Measurements from ENCODE around the gene GTPBP3. TPM values are rescaled to one million over a fixed set of nuclear protein-coding genes. Genes with fewer than 3 reads are reported as not detected.

GTPBP3 gene
- total RNA-seq, 1 donor = 10.9 TPM

- no peak for TF ChIP-seq CTCF (IDR thresholded peaks at IDR 0.05; ENCODE audit: extremely low read depth, low read depth, low read length)
- no peak overlapping the region for H3K27ac ChIP-seq (ENCODE audit: low read depth, low read length)
- no peak overlapping the region for H2AFZ ChIP-seq (ENCODE audit: low read length)
- H3K79me2 ChIP-seq (ENCODE audit: insufficient read depth, low read length) = peaks cover 3% of the 10 kb centered on the region
- peak; percentile 79 for DNase-seq (ENCODE audit: insufficient read length, low spot score, missing footprints)
- H4K20me1 ChIP-seq (ENCODE audit: insufficient read depth, low read length) = peaks cover 4% of the 10 kb centered on the region
- peaks cover 2% of the 10 kb centered on the region for H3K4me1 ChIP-seq (ENCODE audit: insufficient read depth, low read length)
- no peaks in the 10 kb centered on the region for H3K9me3 ChIP-seq (ENCODE audit: low read depth, low read length)
- H3K4me3 ChIP-seq (ENCODE audit: insufficient read depth, low read length) = no peak overlapping the region
- H3K4me2 ChIP-seq (ENCODE audit: insufficient read depth, low read length) = no peak overlapping the region
- H3K36me3 ChIP-seq (ENCODE audit: insufficient read depth, low read length) = peaks cover 21% of the 10 kb centered on the region
- no peaks in the 10 kb centered on the region for H3K27me3 ChIP-seq (ENCODE audit: insufficient read depth, low read length)
These were observed 17.7 kb upstream of the GTPBP3 start for GRCh38 chr19:17319473-17320238.

GRCh38 chr19:17320435-17320834 is 16.9 kb upstream of the GTPBP3 start:
- Histone ChIP-seq H3K4me2 (ENCODE audit: insufficient read depth, low read length) (no peak overlapping the region), H3K79me2 (ENCODE audit: insufficient read depth, low read length) (peaks cover 3% of the 10 kb centered on the region), H3K4me3 (ENCODE audit: insufficient read depth, low read length) (no peak overlapping the region), H3K36me3 (ENCODE audit: insufficient read depth, low read length) (peaks cover 17% of the 10 kb centered on the region), H3K9me3 (ENCODE audit: low read depth, low read length) (no peaks in the 10 kb centered on the region), H4K20me1 (ENCODE audit: insufficient read depth, low read length) (peaks cover 4% of the 10 kb centered on the region), H2AFZ (ENCODE audit: low read length) (no peak overlapping the region), H3K27me3 (ENCODE audit: insufficient read depth, low read length) (no peaks in the 10 kb centered on the region), H3K4me1 (ENCODE audit: insufficient read depth, low read length) (peaks cover 2% of the 10 kb centered on the region), H3K27ac (ENCODE audit: low read depth, low read length) (no peak overlapping the region)
- DNase-seq (ENCODE audit: insufficient read length, low spot score, missing footprints) = peak; percentile 82
- no peak for TF ChIP-seq CTCF (IDR thresholded peaks at IDR 0.05; ENCODE audit: extremely low read depth, low read depth, low read length)

GRCh38 chr19:17321655-17322489 is 15.5 kb upstream of the GTPBP3 start:
- peaks cover 9% of the 10 kb centered on the region for H3K36me3 ChIP-seq (ENCODE audit: insufficient read depth, low read length)
- H3K4me3 ChIP-seq (ENCODE audit: insufficient read depth, low read length) = no peak overlapping the region
- H3K4me2 ChIP-seq (ENCODE audit: insufficient read depth, low read length) = no peak overlapping the region
- TF ChIP-seq CTCF (IDR thresholded peaks at IDR 0.05; ENCODE audit: extremely low read depth, low read depth, low read length) = no peak
- H4K20me1 ChIP-seq (ENCODE audit: insufficient read depth, low read length) = peaks cover 2% of the 10 kb centered on the region
- no peak overlapping the region for H3K27ac ChIP-seq (ENCODE audit: low read depth, low read length)
- H3K79me2 ChIP-seq (ENCODE audit: insufficient read depth, low read length) = no peaks in the 10 kb centered on the region
- no peaks in the 10 kb centered on the region for H3K9me3 ChIP-seq (ENCODE audit: low read depth, low read length)
- DNase-seq (ENCODE audit: insufficient read length, low spot score, missing footprints) = peak; percentile 79
- H2AFZ ChIP-seq (ENCODE audit: low read length) = no peak overlapping the region
- no peaks in the 10 kb centered on the region for H3K27me3 ChIP-seq (ENCODE audit: insufficient read depth, low read length)
- peaks cover 11% of the 10 kb centered on the region for H3K4me1 ChIP-seq (ENCODE audit: insufficient read depth, low read length)

- H4K20me1 ChIP-seq (ENCODE audit: insufficient read depth, low read length) = peaks cover 2% of the 10 kb centered on the region
- H3K4me2 ChIP-seq (ENCODE audit: insufficient read depth, low read length) = no peak overlapping the region
- no peaks in the 10 kb centered on the region for H3K79me2 ChIP-seq (ENCODE audit: insufficient read depth, low read length)
- peaks cover 11% of the 10 kb centered on the region for H3K4me1 ChIP-seq (ENCODE audit: insufficient read depth, low read length)
- no peak for TF ChIP-seq CTCF (IDR thresholded peaks at IDR 0.05; ENCODE audit: extremely low read depth, low read depth, low read length)
- H3K27ac ChIP-seq (ENCODE audit: low read depth, low read length) = no peak overlapping the region
- no peaks in the 10 kb centered on the region for H3K9me3 ChIP-seq (ENCODE audit: low read depth, low read length)
- H3K27me3 ChIP-seq (ENCODE audit: insufficient read depth, low read length) = no peaks in the 10 kb centered on the region
- H3K36me3 ChIP-seq (ENCODE audit: insufficient read depth, low read length) = peaks cover 9% of the 10 kb centered on the region
- peak; percentile 90 for DNase-seq (ENCODE audit: insufficient read length, low spot score, missing footprints)
- H2AFZ ChIP-seq (ENCODE audit: low read length) = no peak overlapping the region
- no peak overlapping the region for H3K4me3 ChIP-seq (ENCODE audit: insufficient read depth, low read length)
These were observed 14.5 kb upstream of the GTPBP3 start for GRCh38 chr19:17322854-17323253.
